NCI-H526 treated with DMSO at 0.1 percent for 48 hours (cell line): ENCODE measurements around the gene ISLR.

Experiments used
- DNase-seq: peaks from one replicate; lab custom pipeline; 2025; lab: John Stamatoyannopoulos, UW

The ISLR gene

DNA sequence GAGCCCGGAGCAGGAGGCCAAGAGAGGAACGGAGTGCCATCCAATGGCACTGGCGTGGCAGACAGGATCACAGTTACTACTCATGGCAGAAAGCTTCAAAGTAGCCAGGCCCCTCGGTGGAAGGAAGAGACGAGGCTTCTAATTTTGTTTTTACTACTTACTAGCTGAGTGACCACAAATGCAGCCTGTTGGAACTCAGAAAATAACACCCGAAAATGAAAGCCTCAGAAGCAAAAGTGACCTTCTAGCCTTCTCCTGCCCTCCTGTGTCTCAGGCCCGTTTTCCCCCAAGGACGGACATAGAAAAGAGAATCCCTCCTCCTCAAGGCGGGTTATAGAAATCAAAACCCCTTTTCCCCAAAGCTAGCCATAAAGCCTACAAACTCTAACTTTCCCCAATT is 39.0 kb downstream of the ISLR start:
- no peak for DNase-seq

DNA sequence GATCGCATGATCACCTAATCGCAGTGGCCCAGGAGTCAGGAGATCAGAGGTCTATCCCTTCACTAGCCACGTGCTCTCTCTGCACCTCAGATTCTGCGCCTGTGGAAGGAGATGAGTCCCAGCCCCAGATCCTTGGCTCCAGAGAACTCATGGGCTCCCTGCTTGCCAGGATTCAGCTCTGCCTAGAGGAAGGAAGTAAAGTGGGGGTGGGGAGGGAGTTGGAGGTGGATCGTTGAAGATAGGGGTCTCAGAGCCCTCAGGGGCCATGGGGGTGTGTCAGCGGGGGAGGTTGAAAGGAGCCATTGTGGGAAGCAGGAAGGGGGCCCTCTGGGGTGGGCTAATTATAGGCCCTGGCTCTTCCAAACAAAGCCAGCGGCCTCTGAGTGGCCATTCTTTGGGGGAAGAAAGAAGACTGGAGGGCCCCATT is 40.4 kb downstream of the ISLR start:
- no peak for DNase-seq

DNA sequence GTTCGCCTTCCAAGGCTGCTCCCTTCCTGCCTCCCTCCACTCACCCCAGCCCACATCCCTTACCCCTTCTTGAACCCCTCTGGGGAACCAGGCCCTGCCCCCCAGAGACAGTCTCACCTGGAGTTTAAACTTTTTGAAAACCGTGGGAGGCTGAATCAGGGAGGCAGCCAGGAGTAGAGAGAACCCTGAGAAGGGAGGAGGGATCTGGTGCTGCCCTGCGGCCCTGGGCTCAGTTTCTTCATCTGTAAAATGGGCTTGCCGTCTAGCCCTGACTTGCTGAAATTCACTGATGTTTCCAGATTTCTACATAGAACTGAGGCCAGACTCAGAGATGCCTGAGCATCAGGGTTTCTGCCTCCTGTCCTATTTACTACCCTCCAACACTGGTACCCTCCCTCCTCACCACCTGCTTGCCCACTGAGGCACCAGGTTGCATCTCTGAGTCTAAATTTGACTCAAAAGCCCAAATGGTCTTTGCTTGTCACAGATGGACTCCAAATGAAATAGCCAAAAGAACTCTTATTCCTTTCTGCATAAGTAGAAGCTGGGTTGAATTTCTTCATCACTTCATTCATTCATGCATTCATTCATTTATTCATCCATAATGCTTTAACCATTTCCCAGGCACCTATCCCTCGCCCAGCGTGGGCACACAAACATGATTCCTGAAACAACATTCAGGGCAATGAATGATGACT is 41.0 kb downstream of the ISLR start:
- DNase-seq, result no peak

DNA sequence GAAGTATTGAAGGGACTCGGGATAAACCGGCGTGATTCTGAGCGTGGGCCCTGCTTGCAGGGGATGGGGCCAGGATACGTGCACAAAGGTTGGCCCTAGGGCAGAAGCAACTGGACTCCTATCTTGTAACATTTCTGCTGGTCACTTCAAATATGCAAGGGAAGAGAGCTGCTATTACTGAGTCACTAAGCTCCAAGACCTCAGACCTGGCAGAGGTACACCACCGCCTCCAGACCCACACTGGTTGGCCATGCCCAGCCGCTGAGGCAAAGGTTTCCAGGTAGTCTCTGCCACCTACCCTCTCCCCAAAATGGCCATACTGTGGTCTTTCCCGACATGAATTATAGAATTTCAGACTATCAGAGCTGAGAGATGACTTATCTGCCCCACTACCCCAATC is 42.4 kb downstream of the ISLR start:
- no peak for DNase-seq

DNA sequence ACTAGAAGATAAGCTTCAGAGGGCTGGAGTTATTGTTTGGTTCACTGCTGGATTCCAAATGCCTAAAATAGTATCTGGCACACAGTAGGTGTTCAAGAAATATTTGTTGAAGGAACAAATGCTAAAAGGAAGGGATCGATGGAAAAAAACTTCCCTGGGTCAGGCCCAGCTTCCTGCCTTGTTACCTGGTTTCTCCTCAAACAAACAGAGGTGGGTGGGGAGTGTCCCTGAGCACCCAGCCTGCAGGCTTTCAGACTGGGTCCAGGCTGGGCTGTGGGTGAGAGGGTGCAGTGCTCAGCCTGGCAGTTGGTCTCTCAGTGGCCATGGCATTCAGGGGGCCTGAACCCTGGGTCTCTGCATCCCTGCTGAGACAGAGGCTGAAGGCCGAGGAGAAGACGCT is 43.4 kb downstream of the ISLR start:
- no peak for DNase-seq

DNA sequence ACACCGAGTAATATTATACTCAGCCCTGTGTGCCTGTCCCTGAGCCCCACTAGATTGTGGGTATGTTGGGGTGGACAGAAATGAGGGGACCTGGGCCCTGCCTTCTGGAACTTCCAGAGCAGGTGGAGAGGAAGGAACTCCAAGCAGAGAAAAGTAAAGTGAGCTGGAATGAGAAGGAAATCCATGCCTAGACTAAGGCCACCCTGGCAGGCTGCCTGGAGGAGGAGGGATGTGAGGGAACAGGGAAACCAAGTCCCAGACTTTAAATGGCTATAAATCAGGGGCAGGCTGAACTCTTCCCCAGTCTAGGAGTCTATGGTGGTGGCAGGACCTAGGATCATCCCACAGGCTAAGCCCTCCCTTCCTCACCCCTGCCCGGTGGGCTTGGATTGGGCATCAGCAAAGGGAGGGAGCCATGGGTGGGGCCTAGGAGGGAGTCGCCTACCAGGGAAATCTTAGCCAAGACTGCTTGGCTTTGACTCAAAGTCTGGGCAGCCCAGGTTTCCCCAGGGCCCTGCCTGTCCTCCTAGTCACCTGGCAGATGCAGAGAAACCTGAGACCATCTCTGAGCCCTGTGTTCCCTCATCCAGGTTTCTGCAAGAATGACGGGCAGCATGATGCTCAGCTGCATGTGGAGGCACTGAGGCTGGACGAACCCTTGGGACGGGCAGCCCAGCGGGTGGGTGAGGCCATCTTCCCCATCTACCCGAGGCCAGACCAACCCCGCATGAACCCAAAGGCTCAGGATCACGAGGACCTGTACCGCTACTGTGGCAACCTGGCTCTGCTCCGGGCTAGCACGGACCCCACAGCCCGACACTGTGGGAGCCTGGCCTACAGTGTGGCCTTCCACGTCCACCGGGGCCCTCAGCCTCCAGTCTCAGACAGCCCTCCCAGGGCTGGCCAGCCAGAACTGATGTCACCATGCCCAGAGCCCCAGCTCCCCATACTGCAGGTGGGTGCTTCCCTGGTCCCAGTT is 44.7 kb downstream of the ISLR start:
- no peak for DNase-seq

DNA sequence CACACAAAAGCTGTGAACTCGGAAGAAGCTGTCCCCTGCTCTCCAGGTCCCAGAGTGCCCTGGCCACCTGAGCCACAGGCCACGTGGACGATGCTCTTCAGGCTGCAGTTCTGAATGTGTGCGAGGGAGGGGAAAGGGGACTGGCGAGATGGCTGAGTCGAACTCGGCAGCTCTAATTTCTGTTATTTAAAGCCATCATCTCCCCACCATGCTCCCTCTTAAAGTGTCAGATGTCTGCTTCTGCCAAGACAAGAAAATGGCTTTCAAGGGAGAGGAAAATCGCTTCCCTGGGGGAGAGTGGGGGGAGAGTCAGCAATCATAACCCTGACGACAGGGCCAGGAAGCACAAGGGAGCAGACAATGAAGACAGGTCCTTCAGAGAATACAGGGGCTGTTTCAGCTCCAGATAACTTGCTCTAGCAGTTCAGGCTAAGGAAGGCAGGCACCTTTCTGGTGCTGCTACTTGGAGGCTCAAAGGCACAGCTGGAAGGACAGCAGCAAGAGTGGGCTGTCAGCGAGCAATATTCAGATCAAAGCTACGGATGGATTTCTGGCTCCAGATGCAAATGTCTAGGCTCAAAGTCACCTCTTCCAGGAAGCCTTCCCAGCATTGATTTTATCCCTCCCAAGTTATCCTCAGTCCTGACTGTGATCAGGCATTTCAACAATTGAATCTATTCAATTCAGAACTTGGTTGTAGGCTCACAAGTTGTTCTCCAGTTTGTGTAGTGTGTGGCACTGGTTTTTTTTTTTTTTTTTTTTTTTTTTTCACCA is 47.2 kb downstream of the ISLR start:
- DNase-seq, result no peak

DNA sequence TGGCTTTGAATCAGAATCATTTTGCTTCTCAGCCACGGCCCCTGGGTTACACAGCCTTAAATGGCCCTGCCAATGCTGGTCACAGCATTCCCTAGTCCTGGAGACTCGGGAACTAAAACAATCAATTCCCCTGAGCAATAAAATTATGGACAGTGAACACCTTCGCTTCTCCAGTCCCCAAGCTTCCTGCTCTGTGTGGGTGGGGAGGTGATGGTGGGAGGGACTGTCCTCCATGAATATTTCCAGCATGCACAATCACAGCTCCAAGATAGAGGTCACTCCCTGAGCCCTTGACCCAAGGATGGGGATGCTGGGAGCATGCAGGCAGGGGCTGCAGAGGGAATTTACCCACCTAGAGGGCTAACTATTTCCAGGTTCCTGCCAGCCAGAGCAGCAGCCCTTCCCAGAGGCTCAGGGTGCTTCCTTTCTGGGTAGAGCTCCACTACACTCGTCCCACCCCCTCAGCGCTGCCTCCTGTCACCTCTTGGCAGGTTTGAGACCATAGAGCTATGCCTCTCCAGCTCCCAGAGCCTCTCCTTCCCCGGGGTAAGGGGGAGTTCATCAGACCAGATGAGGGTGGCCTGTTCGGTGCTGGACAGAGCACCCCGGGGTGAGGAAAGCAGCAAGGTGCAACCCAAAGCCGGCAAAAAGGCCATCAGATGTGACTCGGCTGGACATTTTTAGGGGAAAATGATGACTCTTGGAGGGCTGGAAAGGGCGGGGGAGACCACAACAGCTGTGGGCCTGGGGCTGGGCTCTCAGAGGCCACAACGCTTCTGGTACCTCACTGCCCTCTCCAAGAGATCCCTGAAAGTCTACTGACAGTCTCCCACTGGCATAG is 48.1 kb downstream of the ISLR start:
- DNase-seq, result no peak

DNA sequence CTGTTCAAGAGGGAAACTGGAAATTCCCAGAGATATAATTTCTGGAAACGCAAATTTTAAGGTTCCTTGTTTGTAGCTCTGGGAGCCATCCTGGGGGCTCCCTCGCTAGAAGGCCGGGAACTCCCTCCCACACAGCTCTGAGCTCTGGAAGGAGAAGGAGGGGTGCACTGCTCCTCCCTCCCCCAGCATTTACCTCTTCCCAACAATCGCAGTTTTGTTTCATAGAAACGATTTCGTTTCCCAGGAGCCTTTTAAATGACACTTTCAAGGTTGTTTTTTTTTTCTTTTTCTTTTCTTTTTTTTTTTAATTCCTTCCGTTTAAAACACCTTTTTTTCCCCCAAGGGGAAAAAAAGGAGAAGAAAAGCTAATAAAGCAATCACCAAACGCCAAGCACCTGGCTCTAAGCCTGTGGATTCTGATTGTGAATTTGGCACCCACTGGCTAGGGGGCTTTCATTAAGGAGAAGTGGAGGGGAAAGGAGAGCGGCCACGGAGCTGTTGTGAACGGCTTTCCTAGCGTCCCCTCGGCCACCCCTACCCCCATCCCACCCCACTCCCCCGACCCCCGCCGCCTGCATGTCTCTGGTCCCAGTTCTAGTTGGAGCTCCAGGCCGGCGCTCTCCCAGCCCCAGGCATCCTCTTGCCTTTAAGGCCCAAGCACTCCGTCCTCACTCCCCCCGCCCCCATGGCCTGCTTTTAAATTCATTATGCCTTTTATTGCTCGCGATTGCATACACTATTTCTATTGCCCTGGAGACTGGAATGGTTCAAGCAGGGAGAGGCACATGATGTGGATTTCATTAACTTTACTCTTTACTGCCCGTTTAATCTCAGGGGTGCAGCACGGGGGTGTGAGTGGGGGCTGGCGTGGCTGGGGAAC is 49.0 kb downstream of the ISLR start:
- no peak for DNase-seq

DNA sequence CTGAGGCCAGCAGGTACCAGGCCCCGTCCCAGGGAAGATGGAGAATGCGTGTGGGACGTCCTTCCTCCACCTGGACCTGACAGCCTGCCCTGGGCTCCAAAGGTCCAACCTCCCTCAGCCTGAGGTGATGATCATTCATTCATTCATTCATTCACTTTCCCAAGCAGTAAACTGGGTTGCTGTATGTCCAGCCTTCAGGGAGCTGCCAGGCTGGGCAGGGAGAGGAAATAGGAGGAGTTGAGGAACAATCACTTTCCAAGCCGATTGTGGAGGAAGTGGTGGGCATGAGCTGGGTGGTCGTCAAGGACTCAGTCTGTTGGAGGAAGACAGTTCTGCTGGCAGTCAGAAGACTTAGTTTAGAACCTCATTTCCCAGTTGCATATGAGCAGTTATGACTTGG is 52.4 kb downstream of the ISLR start:
- no peak for DNase-seq
